CD4-positive, alpha-beta memory T cell (primary cell): ENCODE data around the gene MGST2. TPM values are rescaled to one million over a fixed set of nuclear protein-coding genes. Genes with fewer than 3 reads are reported as not detected.

Experiments
- CTCF ChIA-PET: fragments of 350-600 bp; sonication (Branson Sonifier 250); formaldehyde crosslinking; loops from one replicate; lab custom pipeline; 2021; ENCODE audit warnings: inconsistent platforms; ENCODE audit not compliant: partially characterized antibody; lab: Charles Lee
- POLR2A ChIA-PET: fragments of 350-600 bp; sonication (Branson Sonifier 250); formaldehyde crosslinking; loops from one replicate; lab custom pipeline; 2021; ENCODE audit not compliant: partially characterized antibody; lab: Charles Lee
- DNase-seq, 5 donors: peaks; one replicate each; pipeline versions ENCODE4 v3.0.0 to v3.0.0-alpha.2; 2020 to 2022; ENCODE audit warnings: mixed read lengths in 1 of 5
- H3K27ac ChIP-seq: one replicate; pipeline ENCODE4 v1.7.0; 2013; ENCODE audit warnings: low read depth, low read length
- H3K27me3 ChIP-seq: 2 replicates; pipeline ENCODE4 v1.7.0; 2013; ENCODE audit warnings: mild to moderate bottlenecking, low read length, moderate library complexity; ENCODE audit not compliant: insufficient read depth
- H3K36me3 ChIP-seq: 2 replicates; pipeline ENCODE4 v1.7.0; 2013; ENCODE audit warnings: mild to moderate bottlenecking, low read length, moderate library complexity; ENCODE audit not compliant: insufficient read depth
- H3K4me1 ChIP-seq: 2 replicates; pipeline ENCODE4 v1.7.0; 2013; ENCODE audit warnings: mild to moderate bottlenecking, low read length, moderate library complexity; ENCODE audit not compliant: insufficient read depth
- H3K4me3 ChIP-seq, 2 donors: one replicate each; pipeline ENCODE4 v1.7.0; 2013; ENCODE audit warnings: low read length in 2 of 2, mild to moderate bottlenecking in 1 of 2
- H3K9me3 ChIP-seq, 2 donors: one replicate each; pipeline ENCODE4 v1.7.0; 2013; ENCODE audit warnings: low read length in 2 of 2, control low read depth in 1 of 2; ENCODE audit not compliant: control insufficient read depth in 1 of 2
- H3K27ac Mint-ChIP-seq, 7 donors: one replicate each; pipeline ENCODE4 v1.8.0; 2020 to 2021; ENCODE audit warnings: mixed read lengths in 7 of 7, mild to moderate bottlenecking in 6 of 7, inconsistent platforms in 3 of 7, moderate library complexity in 3 of 7
- H3K27me3 Mint-ChIP-seq, 2 donors: one replicate each; pipeline ENCODE4 v1.8.0; 2020 to 2021; ENCODE audit warnings: mixed read lengths in 2 of 2
- H3K36me3 Mint-ChIP-seq, 2 donors: one replicate each; pipeline ENCODE4 v1.8.0; 2020 to 2021; ENCODE audit warnings: mixed read lengths in 2 of 2, inconsistent platforms in 1 of 2, mild to moderate bottlenecking in 1 of 2
- H3K4me1 Mint-ChIP-seq, 4 donors: one replicate each; pipeline ENCODE4 v1.8.0; 2020 to 2021; ENCODE audit warnings: mixed read lengths in 4 of 4, mild to moderate bottlenecking in 1 of 4
- H3K4me3 Mint-ChIP-seq, 8 donors: one replicate each; pipeline ENCODE4 v1.8.0; 2020 to 2021; ENCODE audit warnings: mixed read lengths in 8 of 8, mild to moderate bottlenecking in 7 of 8, moderate library complexity in 6 of 8, inconsistent platforms in 3 of 8
- H3K9me3 Mint-ChIP-seq, 8 donors: one replicate each; pipeline ENCODE4 v1.8.0; 2020 to 2021; ENCODE audit warnings: mixed read lengths in 8 of 8, mild to moderate bottlenecking in 5 of 8, inconsistent platforms in 3 of 8, moderate library complexity in 1 of 8
- intact Hi-C: fragments of 100-400 bp; cut with micrococcal nuclease; formaldehyde crosslinking; loops from one replicate; pipeline ENCODE4 v1.15.1; 2023
- polyA plus RNA-seq, 2 donors: library from polyadenylated mRNA; unstranded; fragments of 300-500 nt; fragmentation: Illumina TruSeq; gene quantifications; one replicate each; pipeline ENCODE4 v1.2.3, GENCODE V29; 2021
- total RNA-seq, 2 experiments: library from RNA; stranded (reverse); gene quantifications; one replicate each; pipeline ENCODE4 v1.2.3, GENCODE V29; 2021

The MGST2 gene
- total and polyA plus RNA-seq, 4 experiments from 2014 or later = 1.0 to 26.2 (median 8.3) TPM

GRCh38 chr4:139718358-139718757 lies 52.7 kb downstream of the MGST2 start:
- Histone ChIP-seq H3K9me3 (no peaks in the 10 kb centered on the region), H3K36me3 (no peaks in the 10 kb centered on the region), H3K27me3 (no peaks in the 10 kb centered on the region), H3K4me3 (no peak overlapping the region), H3K4me1 (no peaks in the 10 kb centered on the region), H3K27ac (no peak overlapping the region)
- no peaks in the 10 kb centered on the region for H3K27me3 Mint-ChIP-seq
- H3K4me1 Mint-ChIP-seq = no peaks in the 10 kb centered on the region
- H3K36me3 Mint-ChIP-seq = peaks cover 2 to 6% of the 10 kb centered on the region in 2 donors
- H3K9me3 Mint-ChIP-seq = no peaks in the 10 kb centered on the region
- POLR2A ChIA-PET = no interaction called here
- no peak overlapping the region for H3K27ac Mint-ChIP-seq
- peak overlapping the region in 1 of 8 donors; percentile 59 for H3K4me3 Mint-ChIP-seq
- no peak for DNase-seq
- CTCF ChIA-PET = no interaction called here
- intact Hi-C loops = no loop called here

DNA sequence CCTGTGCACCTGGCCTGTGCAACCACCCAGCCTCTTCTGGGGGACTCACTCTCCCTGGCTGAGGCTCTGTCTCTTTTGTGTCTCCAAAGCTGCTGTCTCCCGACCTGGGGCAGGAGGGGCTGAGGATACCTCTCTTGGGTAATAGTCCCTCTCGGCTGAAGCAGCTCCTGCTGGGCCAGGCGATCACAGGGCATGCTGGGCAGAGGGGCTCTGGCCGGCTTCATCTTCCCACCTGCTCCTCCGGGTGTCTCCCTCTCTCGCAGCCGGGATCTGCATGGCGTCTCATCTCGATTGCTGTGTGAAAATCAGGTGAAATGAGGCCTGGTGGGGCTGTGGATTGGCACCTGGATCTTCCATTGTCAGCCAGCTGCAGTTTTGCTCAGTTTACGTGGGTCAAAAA lies 53.2 kb downstream of the MGST2 start:
- H3K4me3 Mint-ChIP-seq = peak overlapping the region in 1 of 8 donors; percentile 59
- CTCF ChIA-PET = no interaction called here

GRCh38 chr4:139719381-139720101 lies 53.9 kb downstream of the MGST2 start:
- Histone ChIP-seq H3K27me3 (no peaks in the 10 kb centered on the region), H3K4me1 (no peaks in the 10 kb centered on the region), H3K36me3 (no peaks in the 10 kb centered on the region), H3K9me3 (no peaks in the 10 kb centered on the region), H3K4me3 (no peak overlapping the region), H3K27ac (no peak overlapping the region)
- H3K4me3 Mint-ChIP-seq = no peak overlapping the region
- ChIA-PET CTCF (no interaction called here), POLR2A (no interaction called here)
- no peaks in the 10 kb centered on the region for H3K9me3 Mint-ChIP-seq
- H3K36me3 Mint-ChIP-seq = peaks cover 2 to 6% of the 10 kb centered on the region in 2 donors
- no peak overlapping the region for H3K27ac Mint-ChIP-seq
- DNase-seq = no peak
- intact Hi-C loops = no loop called here
- no peaks in the 10 kb centered on the region for H3K4me1 Mint-ChIP-seq
- H3K27me3 Mint-ChIP-seq = no peaks in the 10 kb centered on the region

More for the DNA sequence above, 53.2 kb downstream of the MGST2 start:
- H3K36me3 ChIP-seq = no peaks in the 10 kb centered on the region
- H3K36me3 Mint-ChIP-seq = peaks cover 2 to 6% of the 10 kb centered on the region in 2 donors
- intact Hi-C loops = no loop called here
- no peaks in the 10 kb centered on the region for H3K9me3 Mint-ChIP-seq
- DNase-seq = no peak
- no peaks in the 10 kb centered on the region for H3K4me1 ChIP-seq
- no peaks in the 10 kb centered on the region for H3K27me3 ChIP-seq
- POLR2A ChIA-PET = no interaction called here
- H3K27ac Mint-ChIP-seq = no peak overlapping the region
- H3K27me3 Mint-ChIP-seq = no peaks in the 10 kb centered on the region
- H3K4me3 ChIP-seq = no peak overlapping the region
- no peaks in the 10 kb centered on the region for H3K4me1 Mint-ChIP-seq
- H3K27ac ChIP-seq = no peak overlapping the region
- no peaks in the 10 kb centered on the region for H3K9me3 ChIP-seq

DNA sequence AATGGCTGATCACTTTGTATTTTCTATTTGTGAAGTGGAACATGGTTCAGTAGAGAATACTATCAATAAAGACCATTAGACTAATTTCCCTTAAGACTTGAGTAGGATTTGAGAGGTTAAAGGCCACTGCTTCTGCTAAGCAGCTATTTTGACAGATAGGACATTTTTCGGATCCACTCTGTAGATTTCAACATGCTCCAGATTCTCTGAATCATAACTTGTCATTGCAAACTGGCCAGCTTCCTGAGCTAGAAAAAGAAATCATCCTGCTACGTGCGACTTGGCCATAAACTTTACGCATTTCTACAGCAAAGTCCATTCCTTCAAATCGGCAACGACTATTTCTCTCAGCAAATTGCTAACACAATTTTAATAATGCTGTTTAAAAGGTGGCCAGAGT lies 55.2 kb downstream of the MGST2 start:
- H3K4me3 Mint-ChIP-seq = no peak overlapping the region
- H3K4me1 ChIP-seq = no peaks in the 10 kb centered on the region
- CTCF ChIA-PET = no interaction called here

GRCh38 chr4:139721789-139722188 lies 56.2 kb downstream of the MGST2 start:
- H3K27ac ChIP-seq = no peak overlapping the region
- Mint-ChIP-seq H3K27me3 (no peaks in the 10 kb centered on the region), H3K36me3 (peaks cover 2 to 6% of the 10 kb centered on the region in 2 donors), H3K4me1 (no peaks in the 10 kb centered on the region), H3K27ac (no peak overlapping the region), H3K9me3 (no peaks in the 10 kb centered on the region), H3K4me3 (no peak overlapping the region)
- H3K9me3 ChIP-seq = no peaks in the 10 kb centered on the region
- CTCF ChIA-PET = no interaction called here
- no peaks in the 10 kb centered on the region for H3K36me3 ChIP-seq
- DNase-seq = no peak
- H3K27me3 ChIP-seq = no peaks in the 10 kb centered on the region
- H3K4me1 ChIP-seq = no peaks in the 10 kb centered on the region
- no peak overlapping the region for H3K4me3 ChIP-seq
- POLR2A ChIA-PET = no interaction called here
- intact Hi-C loops = no loop called here

More for the DNA sequence above, 55.2 kb downstream of the MGST2 start:
- Mint-ChIP-seq H3K9me3 (no peaks in the 10 kb centered on the region), H3K36me3 (peaks cover 2 to 6% of the 10 kb centered on the region in 2 donors), H3K27me3 (no peaks in the 10 kb centered on the region), H3K27ac (no peak overlapping the region), H3K4me1 (no peaks in the 10 kb centered on the region)
- Histone ChIP-seq H3K4me3 (no peak overlapping the region), H3K36me3 (no peaks in the 10 kb centered on the region), H3K27ac (no peak overlapping the region), H3K27me3 (no peaks in the 10 kb centered on the region), H3K9me3 (no peaks in the 10 kb centered on the region)
- intact Hi-C loops = no loop called here
- POLR2A ChIA-PET = interaction anchor here (0.6 kb wide), 1 partner anchor 203 kb away, joined by 3 read pairs; no protein-coding TSS in a partner anchor
- no peak for DNase-seq

GRCh38 chr4:139725236-139725635 lies 59.6 kb downstream of the MGST2 start:
- Histone ChIP-seq H3K36me3 (no peaks in the 10 kb centered on the region), H3K9me3 (no peaks in the 10 kb centered on the region), H3K27me3 (no peaks in the 10 kb centered on the region), H3K27ac (no peak overlapping the region), H3K4me1 (no peaks in the 10 kb centered on the region), H3K4me3 (no peak overlapping the region)
- intact Hi-C loops = no loop called here
- DNase-seq = no peak
- Mint-ChIP-seq H3K27ac (no peak overlapping the region), H3K9me3 (no peaks in the 10 kb centered on the region), H3K4me3 (no peak overlapping the region), H3K36me3 (peaks cover 0 to 6% of the 10 kb centered on the region in 2 donors), H3K27me3 (no peaks in the 10 kb centered on the region), H3K4me1 (no peaks in the 10 kb centered on the region)
- POLR2A ChIA-PET = no interaction called here
- CTCF ChIA-PET = no interaction called here

GRCh38 chr4:139726615-139727014 lies 61.0 kb downstream of the MGST2 start:
- Mint-ChIP-seq H3K4me1 (no peaks in the 10 kb centered on the region), H3K36me3 (peaks cover 0 to 5% of the 10 kb centered on the region in 2 donors), H3K4me3 (no peak overlapping the region), H3K27ac (no peak overlapping the region), H3K9me3 (no peaks in the 10 kb centered on the region), H3K27me3 (peaks cover 0 to 2% of the 10 kb centered on the region in 2 donors)
- no peak for DNase-seq
- H3K4me1 ChIP-seq = no peaks in the 10 kb centered on the region
- intact Hi-C loops = no loop called here
- no peak overlapping the region for H3K27ac ChIP-seq
- H3K4me3 ChIP-seq = no peak overlapping the region
- no peaks in the 10 kb centered on the region for H3K9me3 ChIP-seq
- H3K36me3 ChIP-seq = no peaks in the 10 kb centered on the region
- no peaks in the 10 kb centered on the region for H3K27me3 ChIP-seq
- CTCF ChIA-PET = no interaction called here
- POLR2A ChIA-PET = no interaction called here
